NCI-H748 (cell line): ENCODE data around the gene VNN1.

Experiments used
- DNase-seq: peaks from one replicate; lab custom pipeline; 2025; ENCODE audit not compliant: unreplicated experiment; lab: John Stamatoyannopoulos, UW

VNN1 gene, protein sequence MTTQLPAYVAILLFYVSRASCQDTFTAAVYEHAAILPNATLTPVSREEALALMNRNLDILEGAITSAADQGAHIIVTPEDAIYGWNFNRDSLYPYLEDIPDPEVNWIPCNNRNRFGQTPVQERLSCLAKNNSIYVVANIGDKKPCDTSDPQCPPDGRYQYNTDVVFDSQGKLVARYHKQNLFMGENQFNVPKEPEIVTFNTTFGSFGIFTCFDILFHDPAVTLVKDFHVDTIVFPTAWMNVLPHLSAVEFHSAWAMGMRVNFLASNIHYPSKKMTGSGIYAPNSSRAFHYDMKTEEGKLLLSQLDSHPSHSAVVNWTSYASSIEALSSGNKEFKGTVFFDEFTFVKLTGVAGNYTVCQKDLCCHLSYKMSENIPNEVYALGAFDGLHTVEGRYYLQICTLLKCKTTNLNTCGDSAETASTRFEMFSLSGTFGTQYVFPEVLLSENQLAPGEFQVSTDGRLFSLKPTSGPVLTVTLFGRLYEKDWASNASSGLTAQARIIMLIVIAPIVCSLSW

DNA sequence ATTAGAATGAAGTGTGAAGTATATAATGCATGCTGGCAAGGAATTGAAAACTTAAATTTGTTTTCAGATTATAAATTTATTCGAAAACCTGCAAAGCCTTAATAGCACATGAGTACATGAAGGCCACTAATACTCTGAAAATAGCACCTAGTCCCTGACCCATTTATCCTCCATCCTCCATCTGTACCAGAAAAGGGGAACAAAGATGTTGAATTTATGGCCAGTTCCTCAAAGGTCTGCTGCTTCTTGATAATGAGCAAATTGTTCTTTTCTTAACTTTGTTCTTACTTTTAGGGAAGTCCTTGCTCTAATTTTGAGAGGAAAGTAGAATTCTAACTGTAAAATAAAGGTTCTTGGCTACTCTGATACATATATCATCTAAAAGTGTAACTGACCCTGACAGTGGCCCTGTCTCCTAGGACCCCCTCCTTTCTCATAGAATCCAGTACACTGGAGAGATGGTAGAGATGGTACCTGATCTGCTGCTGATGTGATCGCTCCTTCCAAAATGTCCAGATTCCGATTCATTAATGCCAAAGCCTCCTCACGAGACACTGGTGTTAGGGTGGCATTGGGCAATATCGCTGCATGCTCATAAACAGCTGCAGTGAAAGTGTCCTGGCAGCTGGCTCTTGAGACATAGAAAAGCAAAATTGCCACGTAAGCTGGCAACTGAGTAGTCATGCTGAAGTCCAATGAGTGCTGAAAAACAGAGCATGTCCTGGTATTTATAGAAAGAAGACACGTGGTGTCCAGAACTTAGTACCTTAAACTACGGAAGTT is at the start of gene VNN1:
VNN1 (minus strand) TSS at position 704 of the 783 bp plus-strand sequence; CDS start at position 684, 20 bp downstream.
- DNase-seq = no peak

DNA sequence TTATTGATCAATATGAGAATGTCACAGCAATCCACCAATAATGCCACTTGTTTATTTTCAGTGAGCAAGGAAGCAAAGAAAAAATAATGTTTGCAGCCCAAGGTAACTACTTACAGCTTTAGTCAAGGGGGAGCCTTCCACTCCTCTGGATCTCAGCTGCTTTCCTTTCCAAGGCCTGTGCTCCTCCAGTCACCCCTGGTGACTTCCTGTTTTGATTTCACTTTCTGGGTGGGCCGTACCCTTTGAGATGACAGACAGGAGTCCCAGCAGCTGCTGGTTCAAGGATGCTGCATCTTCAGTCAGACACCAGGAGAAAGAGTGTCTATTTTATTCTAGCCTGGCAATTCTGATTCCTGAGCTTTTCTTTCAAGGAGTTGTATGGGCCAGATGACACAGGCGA is 49.4 kb upstream of the VNN1 start:
- no peak for DNase-seq

DNA sequence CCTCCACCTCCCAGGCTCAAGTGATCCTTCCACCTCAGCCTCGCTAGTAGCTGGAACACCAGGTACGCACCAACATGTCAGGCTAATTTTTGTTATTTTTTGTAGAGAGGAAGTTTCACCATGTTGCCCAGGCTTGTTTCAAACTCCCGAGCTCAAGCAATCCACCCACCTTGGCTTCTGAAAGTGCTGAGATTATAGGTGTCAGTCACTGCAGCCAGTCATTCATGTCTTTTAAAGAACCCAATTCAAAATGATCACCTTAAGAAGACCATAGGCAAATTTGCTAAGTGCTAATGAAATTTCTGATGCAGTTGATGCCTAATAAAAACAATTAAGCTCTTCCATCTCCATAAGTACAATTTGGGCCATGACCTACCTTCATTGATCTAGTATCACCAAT is 46.4 kb upstream of the VNN1 start:
- DNase-seq = no peak

DNA sequence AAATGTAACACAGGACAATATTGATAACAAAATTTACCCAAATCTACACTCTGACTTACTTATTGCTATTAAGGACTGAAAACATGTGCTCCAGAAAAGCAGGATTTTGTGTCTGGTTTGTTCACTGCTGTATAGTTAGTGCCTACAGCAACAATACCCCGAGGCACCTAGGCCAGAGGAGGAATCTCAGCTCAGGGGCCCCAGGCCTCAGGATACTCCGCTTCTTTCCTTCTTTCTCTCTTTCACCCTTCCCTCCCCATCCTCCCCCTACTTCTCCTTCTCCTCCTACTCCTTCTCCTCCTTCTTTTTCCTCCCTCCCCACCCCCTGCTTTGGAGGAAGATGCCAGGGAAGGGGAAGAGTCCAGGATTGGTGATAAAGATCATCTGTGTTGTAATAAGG is 44.8 kb upstream of the VNN1 start:
- DNase-seq = no peak

DNA sequence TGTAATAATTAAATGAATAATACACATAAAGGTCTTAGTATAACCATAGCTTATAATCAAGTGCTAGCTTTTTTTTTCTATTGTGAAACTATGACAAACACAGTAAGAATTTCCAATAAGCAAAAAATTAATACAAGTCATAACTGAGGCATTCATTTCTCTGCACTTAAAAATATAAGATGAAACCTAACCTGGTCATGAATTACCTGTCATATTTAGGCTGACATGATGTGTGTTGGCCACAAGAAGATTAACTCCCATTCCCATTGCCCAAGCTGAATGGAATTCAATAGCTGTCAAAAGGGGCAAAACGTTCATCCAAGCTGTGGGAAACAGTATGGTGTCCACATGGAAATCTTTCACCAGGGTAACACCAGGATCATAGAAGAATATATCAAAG is 38.4 kb upstream of the VNN1 start:
- no peak for DNase-seq

DNA sequence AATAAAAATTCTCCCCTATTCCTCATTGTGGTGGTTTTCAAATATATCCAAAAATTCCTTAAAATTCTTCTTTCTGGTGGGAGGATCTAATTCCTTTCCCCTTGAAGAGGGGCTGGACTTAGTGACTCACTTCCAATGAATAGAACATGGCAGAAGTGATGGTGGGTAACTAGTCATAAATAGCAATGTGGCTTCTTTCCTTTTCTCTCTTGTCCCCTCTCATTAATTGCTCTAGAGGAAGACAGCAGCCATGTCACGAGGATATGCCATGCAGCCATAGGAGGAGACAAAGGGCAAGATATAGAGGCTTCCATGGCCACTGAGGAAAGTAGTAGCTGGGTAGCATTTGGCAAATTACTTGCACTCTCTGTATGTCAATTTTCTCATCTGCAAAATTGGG is 38.0 kb upstream of the VNN1 start:
- no peak for DNase-seq

DNA sequence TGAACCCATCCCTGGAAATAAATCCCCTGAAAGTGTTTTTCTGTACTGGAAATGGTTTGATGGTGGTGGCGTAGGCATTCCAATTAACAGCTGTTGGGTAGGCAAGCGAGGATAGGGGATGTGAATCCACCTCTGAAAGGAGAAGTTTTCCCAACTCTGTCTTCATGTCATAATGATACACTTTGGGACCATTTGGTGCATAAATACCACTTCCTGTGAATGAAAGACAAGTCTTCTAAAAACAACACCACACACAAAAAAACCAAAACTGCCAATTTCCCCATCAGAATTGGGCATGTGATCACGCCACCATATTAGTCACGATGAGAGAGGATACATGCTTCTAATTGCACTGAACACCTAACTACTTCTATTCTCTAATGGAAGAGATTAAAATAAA is 37.5 kb upstream of the VNN1 start:
- DNase-seq = no peak

DNA sequence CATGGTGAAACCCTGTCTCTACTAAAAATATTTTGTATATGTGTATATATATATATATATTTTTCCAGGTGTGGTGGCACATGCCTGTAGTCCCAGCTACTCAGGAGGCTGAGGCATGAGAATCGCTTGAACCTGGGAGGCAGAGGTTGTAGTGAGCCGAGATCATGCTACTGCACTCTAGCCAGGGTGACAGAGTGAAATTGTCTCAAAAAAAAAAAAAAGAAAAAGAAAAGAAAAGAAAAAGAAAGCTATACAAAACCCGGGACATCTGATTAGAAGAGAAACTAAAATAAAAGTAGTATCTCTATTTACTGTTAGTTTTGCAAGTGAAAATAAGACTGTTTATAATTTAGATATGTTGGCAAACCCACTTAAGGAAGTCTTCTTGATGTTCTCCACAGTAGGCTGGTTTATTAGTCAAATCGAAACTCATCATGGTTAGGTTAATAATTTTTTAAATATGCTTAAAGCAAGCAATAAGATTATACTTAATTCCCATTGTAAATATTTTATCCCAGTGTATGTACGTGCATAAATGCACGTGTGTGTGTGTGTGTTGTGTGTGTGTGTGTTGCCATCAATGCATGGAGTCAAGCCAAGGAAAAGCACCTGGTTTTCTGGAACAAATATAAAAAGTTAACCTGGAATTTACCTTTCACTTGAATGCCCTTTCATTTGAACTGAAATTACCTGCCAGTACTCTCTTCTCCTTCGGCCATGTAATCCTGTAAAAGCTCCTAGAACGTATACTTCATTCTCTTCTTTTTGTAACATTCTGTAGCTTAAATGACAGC is 36.8 kb upstream of the VNN1 start:
- no peak for DNase-seq

DNA sequence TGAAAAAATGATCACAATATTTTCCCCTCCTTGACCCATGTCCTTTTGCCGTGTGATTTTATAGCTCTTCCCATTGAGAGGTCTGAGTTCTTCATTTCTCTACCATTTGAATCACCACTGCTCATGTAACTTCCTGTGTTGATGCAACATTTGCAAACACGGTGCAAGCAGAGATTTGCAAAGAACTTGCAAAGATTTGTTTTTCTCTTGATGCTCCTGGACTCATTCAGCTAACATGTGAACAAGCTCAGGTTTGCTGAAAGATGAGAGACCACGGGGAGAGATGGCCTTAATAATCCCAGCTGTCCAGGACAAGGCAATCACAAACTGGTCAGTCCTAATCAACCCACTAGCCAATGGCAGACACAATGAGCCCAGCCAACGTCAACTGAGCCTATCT is 35.3 kb upstream of the VNN1 start:
- DNase-seq = no peak

DNA sequence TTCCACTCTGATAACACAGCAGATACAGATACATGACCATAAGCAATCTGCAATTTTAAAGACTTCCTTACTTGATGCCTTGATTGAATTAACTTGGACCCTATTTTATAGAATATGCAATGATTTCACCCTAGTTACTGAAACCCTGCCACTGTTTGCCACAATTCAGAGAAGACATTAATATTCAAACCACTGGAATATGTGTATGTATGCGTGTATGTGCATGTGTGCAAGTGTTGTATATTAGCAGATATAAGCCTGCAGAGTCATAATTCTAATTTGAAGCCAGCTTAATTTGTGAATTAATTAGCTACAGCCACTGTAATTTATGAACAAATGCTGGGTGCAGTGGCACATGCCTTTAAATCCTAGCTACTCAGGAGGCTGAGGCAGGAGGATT is 34.6 kb upstream of the VNN1 start:
- no peak for DNase-seq

DNA sequence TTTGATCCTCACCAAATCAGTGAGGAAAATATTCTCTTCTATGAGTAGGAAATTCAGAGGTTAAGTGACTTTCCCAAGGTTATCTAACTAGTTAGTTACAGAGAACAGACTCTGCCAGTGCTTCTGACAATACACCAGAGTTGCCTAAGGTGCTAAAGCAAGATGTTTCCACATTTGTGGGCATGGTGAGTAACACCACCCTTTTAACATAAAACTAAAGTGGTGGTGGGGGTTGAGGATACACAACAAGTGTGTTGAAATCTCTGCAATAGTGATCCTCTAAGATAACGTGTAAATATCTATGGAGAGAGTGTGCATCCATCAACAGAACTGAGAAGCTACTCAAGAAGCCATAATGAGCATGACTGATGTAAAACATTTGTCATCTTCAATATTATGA is 32.2 kb upstream of the VNN1 start:
- no peak for DNase-seq

DNA sequence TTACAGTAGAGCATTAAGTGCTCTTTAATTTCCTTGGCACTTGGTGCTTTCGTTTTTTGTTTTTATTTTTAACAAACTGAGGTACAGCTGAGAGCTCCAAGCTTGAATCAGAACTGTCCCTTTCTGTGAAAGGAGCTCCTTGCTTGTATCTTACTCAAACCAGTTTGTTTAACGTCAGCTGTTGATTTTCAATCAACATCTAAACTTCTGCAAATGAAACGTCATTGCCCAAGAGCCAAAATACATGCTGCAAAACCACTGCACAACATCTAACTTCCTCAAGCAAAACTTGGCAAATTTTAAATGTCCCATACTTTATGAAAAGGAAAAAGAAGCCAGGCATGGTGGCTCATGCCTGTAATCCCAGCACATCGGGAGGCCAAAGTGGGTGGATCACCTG is 28.6 kb upstream of the VNN1 start:
- DNase-seq = no peak

DNA sequence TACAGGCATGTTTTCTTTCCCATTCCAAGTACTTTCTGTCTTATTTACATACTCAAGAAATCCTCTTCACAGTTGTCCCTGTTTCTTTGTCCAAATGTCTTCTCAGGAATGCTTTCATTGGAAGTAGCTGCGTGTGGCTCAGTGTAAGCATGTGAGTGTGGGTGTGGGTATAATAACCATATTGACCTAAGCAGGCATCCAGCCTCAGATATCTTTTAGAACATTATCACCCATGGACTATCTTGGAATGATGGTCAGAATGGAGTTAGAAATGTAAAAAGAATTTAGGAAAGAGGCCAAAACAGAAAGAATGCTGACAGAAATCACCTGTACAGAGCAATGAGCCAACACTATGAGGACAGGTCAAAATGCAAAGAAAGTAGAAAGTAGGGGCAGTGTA is 27.4 kb upstream of the VNN1 start:
- no peak for DNase-seq

DNA sequence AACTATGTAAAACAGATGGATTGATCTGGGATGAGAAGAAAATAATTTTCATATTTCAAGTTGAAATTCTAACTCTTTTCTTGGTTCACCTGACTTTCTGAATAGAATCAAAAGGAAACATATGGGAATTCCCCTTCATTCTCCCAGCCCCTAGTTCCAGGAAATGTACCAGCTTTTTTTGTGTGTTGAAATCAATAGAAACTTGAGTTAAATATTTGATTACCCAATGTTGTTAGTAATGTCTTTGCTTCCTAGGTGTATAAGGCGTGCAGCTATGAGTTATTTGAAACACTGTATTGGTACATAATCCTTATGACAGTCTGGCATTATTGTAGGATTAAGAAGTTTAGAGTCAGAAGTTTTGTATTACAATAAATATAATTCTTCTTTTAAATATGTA is 22.4 kb upstream of the VNN1 start:
- no peak for DNase-seq

DNA sequence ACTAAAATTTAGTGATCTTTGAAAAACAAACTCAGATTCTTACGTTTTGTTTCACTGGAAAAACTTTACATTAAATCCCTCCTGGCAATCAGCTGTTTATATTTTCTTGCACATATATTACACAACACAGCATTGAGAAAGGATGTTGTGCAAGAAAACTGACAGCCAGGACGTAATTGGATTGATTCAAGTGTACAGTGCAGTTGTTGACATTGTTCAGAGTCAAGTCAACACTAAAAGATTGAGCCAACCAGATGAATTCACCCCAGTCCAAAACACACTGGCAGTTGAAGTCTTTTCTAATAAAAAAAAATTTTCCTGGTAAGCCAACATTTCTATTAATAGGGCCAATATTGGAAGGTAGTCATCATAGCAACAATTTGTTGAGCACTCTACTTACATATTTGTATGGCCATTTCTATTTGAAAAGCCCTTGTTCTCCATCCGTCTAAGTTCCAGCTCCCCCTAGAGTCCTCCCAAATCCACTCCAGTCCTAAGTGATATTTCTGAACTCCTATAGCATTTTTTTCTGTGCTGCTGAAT is 20.9 kb upstream of the VNN1 start:
- no peak for DNase-seq

DNA sequence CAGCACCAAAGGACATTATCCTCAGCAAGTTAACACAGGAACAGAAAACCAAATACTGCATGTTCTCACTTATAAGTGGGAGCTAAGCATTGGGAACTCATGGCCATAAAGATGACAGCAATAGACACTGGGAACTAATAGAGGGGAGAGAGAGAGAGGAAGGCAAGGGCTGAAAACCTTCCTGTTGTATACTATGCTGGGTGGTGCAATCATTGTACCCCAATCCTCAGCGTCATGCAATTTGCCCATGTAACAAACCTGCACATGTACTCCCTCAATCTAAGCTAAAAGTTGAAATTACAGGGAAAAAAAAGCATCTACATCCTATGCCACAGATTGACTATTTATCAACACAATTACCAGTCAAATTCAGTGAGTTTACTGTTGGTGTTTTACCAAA is 20.0 kb upstream of the VNN1 start:
- DNase-seq = no peak

DNA sequence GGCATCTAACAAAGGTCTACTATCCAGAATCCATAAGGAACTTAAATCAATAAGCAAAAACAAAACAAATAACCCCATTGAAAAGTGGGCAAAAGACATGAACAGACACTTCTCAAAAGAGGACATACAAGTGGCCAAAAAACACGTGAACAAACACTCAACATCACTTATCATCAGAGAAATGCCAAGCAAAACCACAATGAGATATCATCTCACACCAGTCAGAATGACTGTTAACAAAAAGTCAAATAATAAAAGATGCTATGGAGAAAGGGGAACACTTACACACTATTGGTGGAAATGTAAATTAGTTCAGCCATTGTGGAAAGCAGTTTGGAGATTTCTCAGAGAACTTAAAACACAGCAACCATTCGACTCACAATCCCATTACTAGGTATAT is 19.4 kb upstream of the VNN1 start:
- DNase-seq = no peak

DNA sequence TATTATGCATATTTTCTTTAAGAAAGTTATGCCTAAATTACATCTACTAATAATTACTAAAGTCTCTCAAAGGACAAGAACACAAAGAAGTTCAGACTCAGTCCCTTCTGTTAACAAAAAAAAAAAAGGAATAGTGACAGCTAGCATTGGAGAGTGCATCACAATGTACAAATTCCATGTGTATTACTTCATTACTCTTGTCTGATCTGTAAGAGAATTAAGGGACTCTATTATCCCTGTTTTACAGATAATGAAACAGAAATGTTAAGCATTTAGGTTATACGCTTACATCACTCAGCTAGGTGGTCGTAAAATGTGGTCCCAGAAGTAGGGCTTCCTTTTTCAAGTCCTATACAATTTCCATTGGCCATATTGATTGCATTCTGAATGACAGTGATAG is 17.2 kb upstream of the VNN1 start:
- no peak for DNase-seq

DNA sequence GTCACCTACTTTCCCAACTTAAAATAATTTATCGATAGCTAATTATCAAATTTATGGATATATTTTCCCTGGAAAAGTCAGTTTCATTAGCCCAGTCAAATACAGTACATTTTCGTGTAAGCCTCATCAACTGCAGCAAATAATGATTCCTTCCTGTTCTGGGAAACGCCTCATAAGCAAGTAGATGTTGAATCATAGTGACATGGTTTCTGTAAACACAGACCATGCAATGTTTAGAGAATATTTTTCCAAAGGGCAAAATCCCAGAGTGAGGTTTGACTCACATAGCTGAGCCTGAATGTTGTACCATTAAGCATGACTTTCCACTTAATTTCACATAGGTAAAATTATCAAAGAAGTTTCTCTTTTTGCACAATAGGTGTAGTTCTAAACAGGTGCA is 16.7 kb upstream of the VNN1 start:
- no peak for DNase-seq

DNA sequence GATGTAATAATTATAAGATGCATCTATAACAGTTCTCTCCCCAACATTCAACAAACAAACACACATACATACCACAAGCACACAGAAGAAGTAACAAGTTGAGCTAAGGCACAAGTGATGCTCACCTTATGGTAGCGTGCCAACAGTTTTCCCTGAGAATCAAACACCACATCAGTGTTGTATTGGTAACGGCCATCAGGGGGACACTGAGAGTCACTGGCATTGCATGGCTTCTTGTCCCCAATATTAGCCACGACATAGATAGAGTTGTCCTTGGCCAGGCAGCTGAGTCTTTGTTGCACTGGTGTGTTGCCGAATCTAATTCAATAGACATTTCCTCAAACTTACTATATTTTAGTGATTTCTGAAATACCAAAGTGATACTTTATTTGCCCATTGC is 14.8 kb upstream of the VNN1 start:
- DNase-seq = no peak

DNA sequence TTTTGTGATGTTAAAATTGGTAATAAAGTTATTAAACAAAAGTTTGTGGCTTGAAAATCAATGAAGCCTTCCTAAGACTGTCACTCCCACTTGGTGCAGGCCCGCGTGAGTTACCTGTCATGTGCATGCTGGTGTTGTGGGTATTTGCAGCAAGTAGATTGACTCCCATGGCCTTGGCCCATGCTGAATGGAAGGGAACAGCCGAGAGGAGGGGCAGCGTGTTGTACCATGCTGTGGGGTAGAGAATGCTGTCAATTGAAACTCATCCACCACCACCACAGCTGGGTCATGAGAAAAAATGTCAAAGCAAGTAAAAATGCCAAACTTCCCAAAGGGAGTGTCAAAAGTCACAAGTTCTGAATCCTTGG is 12.7 kb upstream of the VNN1 start:
- DNase-seq = no peak
